DOHH2 (cell line): ENCODE measurements around the gene EPHA8.

ENCODE experiments used
- H3F3A ChIP-seq: fragments of 200-600 bp; sonication (generic), shearing (Covaris generic); 2 replicates; pipeline ENCODE4 v1.6.0; 2016; ENCODE audit warnings: antibody characterized with exemption, mild to moderate bottlenecking; ENCODE audit not compliant: control insufficient read depth, insufficient read depth
- H3K27ac ChIP-seq: fragments of 200-600 bp; sonication (generic); 2 replicates; pipeline ENCODE4 v1.5.1; 2014; ENCODE audit warnings: low read depth, mild to moderate bottlenecking, low read length, moderate library complexity
- H3K27me3 ChIP-seq: fragments of 200-600 bp; sonication (generic); 2 replicates; pipeline ENCODE4 v1.6.1; 2014; ENCODE audit warnings: mild to moderate bottlenecking, low read length, mixed read lengths; ENCODE audit not compliant: control insufficient read depth
- H3K36me3 ChIP-seq: fragments of 200-600 bp; sonication (generic); 2 replicates; pipeline ENCODE4 v1.6.1; 2014; ENCODE audit warnings: mild to moderate bottlenecking, low read length, moderate library complexity, mixed read lengths; ENCODE audit not compliant: control insufficient read depth
- H3K4me1 ChIP-seq: fragments of 200-600 bp; sonication (generic); 2 replicates; pipeline ENCODE4 v1.6.1; 2014; ENCODE audit warnings: mild to moderate bottlenecking, low read length, mixed read lengths; ENCODE audit not compliant: control insufficient read depth
- H3K4me2 ChIP-seq: fragments of 200-600 bp; sonication (generic); 2 replicates; pipeline ENCODE4 v1.6.0; 2014; ENCODE audit warnings: mild to moderate bottlenecking, low read length, moderate library complexity
- H3K4me3 ChIP-seq: fragments of 200-600 bp; sonication (generic); 2 replicates; pipeline ENCODE4 v1.5.1; 2014; ENCODE audit warnings: mild to moderate bottlenecking, low read length, mixed read lengths
- H3K79me2 ChIP-seq: fragments of 200-600 bp; sonication (generic); 2 replicates; pipeline ENCODE4 v1.6.1; 2014; ENCODE audit warnings: mild to moderate bottlenecking, low read length, mixed read lengths; ENCODE audit not compliant: control insufficient read depth
- H3K9me2 ChIP-seq: fragments of 200-600 bp; sonication (generic); replicated peaks from 2 replicates; pipeline ENCODE4 v1.6.1; 2014; ENCODE audit warnings: mild to moderate bottlenecking, low read length, mixed read lengths; ENCODE audit not compliant: control insufficient read depth
- H3K9me3 ChIP-seq: fragments of 200-600 bp; sonication (generic); 2 replicates; pipeline ENCODE4 v1.6.1; 2014; ENCODE audit warnings: antibody characterized with exemption, low read length, mixed read lengths; ENCODE audit not compliant: control insufficient read depth, insufficient read depth
- H4K20me1 ChIP-seq: fragments of 200-600 bp; sonication (generic); 2 replicates; pipeline ENCODE4 v1.6.0; 2014; ENCODE audit warnings: low read depth, mild to moderate bottlenecking, antibody characterized with exemption, low read length, moderate library complexity; ENCODE audit not compliant: control insufficient read depth, insufficient read depth
- CTCF ChIP-seq: fragments of 200-600 bp; sonication (generic); IDR thresholded peaks from one replicate; pipeline ENCODE4 v1.5.1; 2014; ENCODE audit warnings: antibody characterized with exemption, mild to moderate bottlenecking, low read depth, low read length; ENCODE audit not compliant: poor library complexity, severe bottlenecking
- EZH2phosphoT487 ChIP-seq: fragments of 200-600 bp; sonication (generic); IDR thresholded peaks from 2 replicates; pipeline ENCODE4 v1.6.1; 2017; ENCODE audit warnings: borderline replicate concordance, mild to moderate bottlenecking, antibody characterized with exemption, low read length, moderate library complexity, mixed read lengths

Gene EPHA8

GRCh38 chr1:22643381-22643780 is 80.1 kb downstream of the EPHA8 start, which contains the start of gene C1QC:
C1QC (plus strand) TSS chr1:22643633; CDS start chr1:22644024, 391 bp downstream.
- Histone ChIP-seq H3K27ac (no peak within 1 kb of the TSS), H3K9me2 (no peaks in the 10 kb centered on the region), H3K36me3 (no peaks in the 10 kb centered on the region), H3K4me1 (no peaks in the 10 kb centered on the region), H3K4me2 (no peak within 1 kb of the TSS), H3K79me2 (no peaks in the 10 kb centered on the region), H3K27me3 (no peaks in the 10 kb centered on the region), H3K9me3 (no peaks in the 10 kb centered on the region), H3F3A (no peaks in the 10 kb centered on the region), H4K20me1 (no peaks in the 10 kb centered on the region), H3K4me3 (no peak within 1 kb of the TSS)
- TF ChIP-seq EZH2phosphoT487 (no peak), CTCF (no peak)

GRCh38 chr1:22643928-22644327 is 80.6 kb downstream of the EPHA8 start:
- TF ChIP-seq EZH2phosphoT487 (no peak), CTCF (no peak)
- H3F3A ChIP-seq, result no peaks in the 10 kb centered on the region

GRCh38 chr1:22645931-22646330 is 82.6 kb downstream of the EPHA8 start:
- H3K36me3 ChIP-seq, result no peaks in the 10 kb centered on the region
- TF ChIP-seq EZH2phosphoT487, result no peak
- no peak for TF ChIP-seq CTCF
- H3K27me3 ChIP-seq, result no peaks in the 10 kb centered on the region
- no peaks in the 10 kb centered on the region for H3K9me2 ChIP-seq
- no peaks in the 10 kb centered on the region for H3F3A ChIP-seq
- H3K27ac ChIP-seq, result no peak overlapping the region
- H3K9me3 ChIP-seq, result no peaks in the 10 kb centered on the region
- H4K20me1 ChIP-seq, result no peaks in the 10 kb centered on the region
- no peaks in the 10 kb centered on the region for H3K4me1 ChIP-seq
- H3K4me2 ChIP-seq, result no peak overlapping the region
- H3K4me3 ChIP-seq, result no peak overlapping the region
- H3K79me2 ChIP-seq, result no peaks in the 10 kb centered on the region

More at GRCh38 chr1:22643928-22644327, 80.6 kb downstream of the EPHA8 start:
- Histone ChIP-seq H4K20me1 (no peaks in the 10 kb centered on the region), H3K9me3 (no peaks in the 10 kb centered on the region), H3K4me3 (no peak overlapping the region), H3K4me2 (no peak overlapping the region), H3K4me1 (no peaks in the 10 kb centered on the region), H3K36me3 (no peaks in the 10 kb centered on the region), H3K79me2 (no peaks in the 10 kb centered on the region), H3K27ac (no peak overlapping the region), H3K9me2 (no peaks in the 10 kb centered on the region), H3K27me3 (no peaks in the 10 kb centered on the region)
